ENCODE measurements around the gene GAP43.

GAP43 gene

DNA sequence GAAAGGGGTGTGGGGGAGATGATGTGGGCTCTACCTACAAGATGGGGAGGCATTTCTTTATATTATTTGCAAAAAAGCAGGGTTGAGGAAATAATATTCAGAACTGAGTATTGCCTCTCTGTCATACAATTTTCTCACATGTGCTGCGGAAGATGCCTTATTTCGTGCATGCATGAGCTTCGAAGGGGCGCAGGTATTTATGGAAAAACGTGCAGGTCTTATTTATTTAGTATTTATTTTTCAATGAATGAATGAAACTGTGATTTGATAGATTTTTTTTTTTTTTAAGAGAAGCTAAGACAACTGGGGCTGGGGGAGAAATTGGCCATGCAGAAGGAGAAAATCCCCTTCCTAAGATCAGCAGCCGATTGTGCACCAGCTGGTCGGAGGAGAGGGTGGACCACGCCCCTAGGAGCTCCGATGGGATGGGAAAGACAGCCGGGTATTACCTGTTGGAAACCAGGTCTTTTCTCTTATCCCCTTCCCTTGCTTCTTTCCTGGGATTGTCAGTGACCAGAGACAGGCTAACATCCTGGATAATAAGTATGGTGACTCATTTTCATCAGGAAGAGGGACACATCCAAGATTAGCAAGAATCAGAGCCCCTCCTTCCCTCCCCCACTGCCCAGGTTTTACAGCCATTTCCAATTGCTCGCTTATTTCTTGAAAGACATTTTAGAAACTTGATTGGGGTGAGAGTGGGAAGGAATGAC is 875 bp downstream of the GAP43 start:
- Histone ChIP-seq H3F3A (ENCODE audit: control insufficient read depth, insufficient read depth) (no peaks in the 10 kb centered on the region), H3K79me2 (ENCODE audit: control insufficient read depth, low read length) (no peaks in the 10 kb centered on the region), H3K4me3 (ENCODE audit: low read length) (no peak overlapping the region), H3K27me3 (ENCODE audit: control insufficient read depth, low read length) (peaks cover 7% of the 10 kb centered on the region), H3K27ac (ENCODE audit: low read depth, low read length) (no peak overlapping the region), H3K36me3 (ENCODE audit: control insufficient read depth, low read length) (no peaks in the 10 kb centered on the region), H4K20me1 (ENCODE audit: control insufficient read depth, insufficient read depth, low read depth, low read length) (no peaks in the 10 kb centered on the region), H3K9me2 (replicated peaks; ENCODE audit: control insufficient read depth, low read length) (no peaks in the 10 kb centered on the region), H3K4me2 (ENCODE audit: low read length) (no peak overlapping the region), H3K4me1 (ENCODE audit: control insufficient read depth, low read length) (no peaks in the 10 kb centered on the region), H3K9me3 (ENCODE audit: control insufficient read depth, insufficient read depth, low read length) (no peaks in the 10 kb centered on the region)
- no peak for TF ChIP-seq EZH2phosphoT487 (IDR thresholded peaks at IDR 0.05; ENCODE audit: borderline replicate concordance, low read length)
- TF ChIP-seq, protein P1, sequence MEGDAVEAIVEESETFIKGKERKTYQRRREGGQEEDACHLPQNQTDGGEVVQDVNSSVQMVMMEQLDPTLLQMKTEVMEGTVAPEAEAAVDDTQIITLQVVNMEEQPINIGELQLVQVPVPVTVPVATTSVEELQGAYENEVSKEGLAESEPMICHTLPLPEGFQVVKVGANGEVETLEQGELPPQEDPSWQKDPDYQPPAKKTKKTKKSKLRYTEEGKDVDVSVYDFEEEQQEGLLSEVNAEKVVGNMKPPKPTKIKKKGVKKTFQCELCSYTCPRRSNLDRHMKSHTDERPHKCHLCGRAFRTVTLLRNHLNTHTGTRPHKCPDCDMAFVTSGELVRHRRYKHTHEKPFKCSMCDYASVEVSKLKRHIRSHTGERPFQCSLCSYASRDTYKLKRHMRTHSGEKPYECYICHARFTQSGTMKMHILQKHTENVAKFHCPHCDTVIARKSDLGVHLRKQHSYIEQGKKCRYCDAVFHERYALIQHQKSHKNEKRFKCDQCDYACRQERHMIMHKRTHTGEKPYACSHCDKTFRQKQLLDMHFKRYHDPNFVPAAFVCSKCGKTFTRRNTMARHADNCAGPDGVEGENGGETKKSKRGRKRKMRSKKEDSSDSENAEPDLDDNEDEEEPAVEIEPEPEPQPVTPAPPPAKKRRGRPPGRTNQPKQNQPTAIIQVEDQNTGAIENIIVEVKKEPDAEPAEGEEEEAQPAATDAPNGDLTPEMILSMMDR (IDR thresholded peaks at IDR 0.05; ENCODE audit: low read depth, low read length, poor library complexity, severe bottlenecking): no peak

DNA sequence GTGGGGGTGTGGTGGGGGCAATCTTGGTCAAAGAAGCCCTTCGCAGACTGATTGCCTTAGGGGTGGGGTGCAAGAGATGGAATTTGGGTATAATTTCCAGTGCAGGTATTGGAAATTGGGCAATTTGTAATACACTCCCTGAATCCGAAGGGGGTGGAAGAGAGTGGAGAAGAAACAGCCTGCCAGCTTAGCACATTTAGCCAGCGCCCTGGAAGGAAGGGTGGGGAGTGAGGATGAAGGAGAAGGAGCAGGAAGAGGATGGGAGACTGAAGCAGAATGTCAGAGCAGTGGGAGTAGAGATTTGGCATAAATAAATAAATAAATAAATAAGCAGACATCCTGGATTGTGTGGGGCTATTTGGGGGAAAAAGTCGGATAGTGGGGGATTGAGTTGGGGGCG is 1.6 kb downstream of the GAP43 start:
- H3K79me2 ChIP-seq (ENCODE audit: control insufficient read depth, low read length): no peaks in the 10 kb centered on the region
- H3F3A ChIP-seq (ENCODE audit: control insufficient read depth, insufficient read depth): no peaks in the 10 kb centered on the region
- no peak overlapping the region for H3K4me3 ChIP-seq (ENCODE audit: low read length)
- no peaks in the 10 kb centered on the region for H3K9me3 ChIP-seq (ENCODE audit: control insufficient read depth, insufficient read depth, low read length)
- H3K36me3 ChIP-seq (ENCODE audit: control insufficient read depth, low read length): no peaks in the 10 kb centered on the region
- no peak overlapping the region for H3K4me2 ChIP-seq (ENCODE audit: low read length)
- H3K27me3 ChIP-seq (ENCODE audit: control insufficient read depth, low read length): peaks cover 7% of the 10 kb centered on the region
- H3K27ac ChIP-seq (ENCODE audit: low read depth, low read length): no peak overlapping the region
- no peaks in the 10 kb centered on the region for H4K20me1 ChIP-seq (ENCODE audit: control insufficient read depth, insufficient read depth, low read depth, low read length)
- TF ChIP-seq EZH2phosphoT487 (IDR thresholded peaks at IDR 0.05; ENCODE audit: borderline replicate concordance, low read length): no peak
- TF ChIP-seq, protein P1 (IDR thresholded peaks at IDR 0.05; ENCODE audit: low read depth, low read length, poor library complexity, severe bottlenecking): no peak
- no peaks in the 10 kb centered on the region for H3K9me2 ChIP-seq (replicated peaks; ENCODE audit: control insufficient read depth, low read length)
- no peaks in the 10 kb centered on the region for H3K4me1 ChIP-seq (ENCODE audit: control insufficient read depth, low read length)

DNA sequence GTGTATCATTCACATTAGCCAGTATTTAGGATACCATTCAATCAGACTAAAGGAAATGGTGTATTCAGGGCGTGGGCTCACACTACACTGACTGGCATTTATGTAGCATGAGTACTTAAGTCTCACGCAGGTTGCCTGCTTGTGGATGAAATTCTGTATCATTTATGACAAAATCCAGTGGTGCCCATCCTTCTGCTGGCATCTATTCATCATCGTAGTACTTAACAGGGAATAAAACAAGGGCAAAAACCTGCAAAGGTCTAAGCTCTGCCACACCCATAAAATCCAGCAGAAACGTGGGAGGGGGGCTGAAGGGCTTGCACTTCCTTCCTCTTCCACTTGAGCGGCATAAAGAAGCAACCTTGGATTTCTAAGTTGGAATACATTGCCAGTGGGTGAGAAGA is 2.7 kb downstream of the GAP43 start:
- H3K79me2 ChIP-seq (ENCODE audit: control insufficient read depth, low read length): no peaks in the 10 kb centered on the region
- peaks cover 7% of the 10 kb centered on the region for H3K27me3 ChIP-seq (ENCODE audit: control insufficient read depth, low read length)
- H4K20me1 ChIP-seq (ENCODE audit: control insufficient read depth, insufficient read depth, low read depth, low read length): no peaks in the 10 kb centered on the region
- H3K4me2 ChIP-seq (ENCODE audit: low read length): no peak overlapping the region
- no peaks in the 10 kb centered on the region for H3F3A ChIP-seq (ENCODE audit: control insufficient read depth, insufficient read depth)
- H3K4me3 ChIP-seq (ENCODE audit: low read length): no peak overlapping the region
- H3K27ac ChIP-seq (ENCODE audit: low read depth, low read length): no peak overlapping the region
- H3K9me3 ChIP-seq (ENCODE audit: control insufficient read depth, insufficient read depth, low read length): no peaks in the 10 kb centered on the region
- no peaks in the 10 kb centered on the region for H3K36me3 ChIP-seq (ENCODE audit: control insufficient read depth, low read length)
- H3K4me1 ChIP-seq (ENCODE audit: control insufficient read depth, low read length): no peaks in the 10 kb centered on the region
- no peaks in the 10 kb centered on the region for H3K9me2 ChIP-seq (replicated peaks; ENCODE audit: control insufficient read depth, low read length)
- TF ChIP-seq, protein P1 (IDR thresholded peaks at IDR 0.05; ENCODE audit: low read depth, low read length, poor library complexity, severe bottlenecking): no peak
- no peak for TF ChIP-seq EZH2phosphoT487 (IDR thresholded peaks at IDR 0.05; ENCODE audit: borderline replicate concordance, low read length)
